Measurements from ENCODE around the gene ZNF300.

GRCh38 chr5:150879358-150879757, 25.4 kb downstream of the ZNF300 start:
- TF ChIP-seq, protein P1, sequence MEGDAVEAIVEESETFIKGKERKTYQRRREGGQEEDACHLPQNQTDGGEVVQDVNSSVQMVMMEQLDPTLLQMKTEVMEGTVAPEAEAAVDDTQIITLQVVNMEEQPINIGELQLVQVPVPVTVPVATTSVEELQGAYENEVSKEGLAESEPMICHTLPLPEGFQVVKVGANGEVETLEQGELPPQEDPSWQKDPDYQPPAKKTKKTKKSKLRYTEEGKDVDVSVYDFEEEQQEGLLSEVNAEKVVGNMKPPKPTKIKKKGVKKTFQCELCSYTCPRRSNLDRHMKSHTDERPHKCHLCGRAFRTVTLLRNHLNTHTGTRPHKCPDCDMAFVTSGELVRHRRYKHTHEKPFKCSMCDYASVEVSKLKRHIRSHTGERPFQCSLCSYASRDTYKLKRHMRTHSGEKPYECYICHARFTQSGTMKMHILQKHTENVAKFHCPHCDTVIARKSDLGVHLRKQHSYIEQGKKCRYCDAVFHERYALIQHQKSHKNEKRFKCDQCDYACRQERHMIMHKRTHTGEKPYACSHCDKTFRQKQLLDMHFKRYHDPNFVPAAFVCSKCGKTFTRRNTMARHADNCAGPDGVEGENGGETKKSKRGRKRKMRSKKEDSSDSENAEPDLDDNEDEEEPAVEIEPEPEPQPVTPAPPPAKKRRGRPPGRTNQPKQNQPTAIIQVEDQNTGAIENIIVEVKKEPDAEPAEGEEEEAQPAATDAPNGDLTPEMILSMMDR (IDR thresholded peaks at IDR 0.05; ENCODE audit: borderline replicate concordance, extremely low read depth, low read length, poor library complexity, severe bottlenecking): no peak
- no peak for TF ChIP-seq EZH2 (IDR thresholded peaks at IDR 0.05; ENCODE audit: borderline replicate concordance, low read depth, low read length, severe bottlenecking)

Data from DND-41 (cell line).